NCI-H345 treated with DMSO at 0.1 percent for 48 hours (cell line): Measurements from ENCODE around the gene PER3.

Source experiments
- DNase-seq: peaks from one replicate; lab custom pipeline; 2025; ENCODE audit not compliant: unreplicated experiment; lab: John Stamatoyannopoulos, UW

Gene PER3

GRCh38 chr1:7869136-7869920 is 85.2 kb downstream of the PER3 start:
- no peak for DNase-seq

DNA sequence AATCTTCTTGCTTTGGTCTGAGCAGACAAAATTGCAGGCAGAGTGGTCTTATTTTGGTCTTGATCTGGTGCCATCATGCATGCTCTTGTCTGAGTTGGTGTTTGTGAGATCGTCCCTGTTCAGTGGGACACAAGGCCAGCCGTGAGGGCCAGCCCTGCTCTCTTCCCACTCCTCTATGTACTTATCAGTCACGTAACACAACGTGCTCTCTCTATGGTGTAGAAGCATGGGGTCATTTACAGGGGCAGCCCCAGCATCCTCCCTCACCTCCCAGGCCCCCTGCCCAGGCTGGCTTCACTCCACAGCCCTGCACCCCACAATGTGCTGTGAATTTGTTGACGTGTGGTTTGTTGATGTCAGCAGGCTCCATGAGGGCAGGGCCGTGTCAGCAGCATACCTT is 87.0 kb downstream of the PER3 start:
- no peak for DNase-seq

GRCh38 chr1:7873801-7874795 is 90.0 kb downstream of the PER3 start:
- no peak for DNase-seq

GRCh38 chr1:7878027-7878426 is 93.9 kb downstream of the PER3 start:
- DNase-seq = no peak

DNA sequence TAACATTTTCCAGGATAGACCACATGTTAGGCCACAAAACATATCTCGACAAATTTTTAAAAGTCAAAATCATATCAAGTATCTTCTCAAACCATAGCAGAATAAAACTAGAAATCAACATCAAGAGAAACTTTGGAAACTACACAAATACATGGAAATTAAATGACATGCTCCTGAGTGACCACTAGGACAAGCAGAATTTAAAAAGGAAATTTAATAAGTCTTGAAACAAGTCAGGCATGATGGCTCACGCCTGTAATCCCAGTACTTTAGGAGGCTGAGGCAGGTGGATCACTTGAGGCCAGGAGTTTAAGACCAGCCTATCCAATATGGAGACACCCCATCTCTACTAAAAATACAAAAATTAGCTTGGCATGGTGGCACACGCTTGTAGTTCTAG is 95.1 kb downstream of the PER3 start:
- DNase-seq = no peak

GRCh38 chr1:7884757-7885156 is 100.7 kb downstream of the PER3 start:
- DNase-seq = no peak

DNA sequence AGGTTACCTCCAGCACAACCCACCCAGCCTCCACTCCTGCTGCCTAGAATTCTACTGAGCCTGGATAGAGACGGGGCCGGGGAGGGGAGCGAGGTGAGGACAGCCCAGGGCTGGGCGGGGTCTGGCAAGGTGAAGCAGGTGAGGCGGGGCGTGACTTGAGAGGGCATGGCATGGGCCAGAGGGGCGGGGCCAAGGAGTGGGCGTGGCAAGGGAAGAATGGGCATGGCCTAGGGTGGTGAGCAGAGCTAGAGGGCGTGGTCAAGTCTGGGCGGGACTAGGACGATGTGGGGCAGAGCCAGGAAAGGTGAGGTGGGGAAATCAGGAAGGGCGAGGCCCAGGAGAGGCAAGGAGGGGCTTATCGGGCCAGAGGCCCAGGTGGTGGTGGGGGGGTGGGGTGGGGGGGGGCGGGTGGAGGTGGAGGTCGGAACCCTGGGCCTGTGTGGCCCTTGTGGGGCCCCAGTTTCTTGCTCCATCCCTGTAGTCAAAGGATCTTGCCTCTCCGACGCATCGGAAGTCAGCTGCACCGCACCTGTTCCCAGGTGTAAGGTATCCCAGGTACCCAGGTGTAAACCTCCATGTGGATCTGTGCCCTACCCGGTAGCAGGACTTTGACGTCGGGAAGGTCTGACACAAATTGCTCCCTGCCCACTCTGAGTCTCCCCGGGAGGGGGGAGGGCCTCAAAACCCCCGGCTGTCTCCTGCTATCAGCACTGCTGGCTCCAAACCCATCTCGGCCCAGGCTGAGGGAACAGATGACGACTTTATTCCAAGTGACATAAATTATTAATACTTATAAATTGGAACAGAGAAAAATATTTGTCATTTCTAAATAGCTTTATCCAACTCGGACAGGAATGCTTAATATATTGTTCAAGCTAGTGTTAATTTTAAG is 101.7 kb downstream of the PER3 start:
- no peak for DNase-seq

DNA sequence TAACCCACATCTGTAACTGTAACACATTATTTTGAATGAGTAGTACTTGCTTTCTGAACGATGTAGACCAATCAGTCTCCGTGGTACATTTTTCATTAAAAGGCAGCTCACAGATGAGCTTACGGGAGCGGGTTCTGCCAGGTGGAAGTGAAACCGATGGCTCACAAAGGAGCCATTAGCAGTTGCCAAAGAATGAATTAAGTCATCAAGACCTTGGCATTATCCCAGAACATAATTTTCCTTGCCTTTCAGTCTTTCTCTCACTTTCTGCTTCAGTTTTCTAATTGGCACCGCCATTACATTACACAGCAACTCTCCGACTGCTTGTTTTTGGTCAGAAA is 102.3 kb downstream of the PER3 start:
- DNase-seq = no peak

DNA sequence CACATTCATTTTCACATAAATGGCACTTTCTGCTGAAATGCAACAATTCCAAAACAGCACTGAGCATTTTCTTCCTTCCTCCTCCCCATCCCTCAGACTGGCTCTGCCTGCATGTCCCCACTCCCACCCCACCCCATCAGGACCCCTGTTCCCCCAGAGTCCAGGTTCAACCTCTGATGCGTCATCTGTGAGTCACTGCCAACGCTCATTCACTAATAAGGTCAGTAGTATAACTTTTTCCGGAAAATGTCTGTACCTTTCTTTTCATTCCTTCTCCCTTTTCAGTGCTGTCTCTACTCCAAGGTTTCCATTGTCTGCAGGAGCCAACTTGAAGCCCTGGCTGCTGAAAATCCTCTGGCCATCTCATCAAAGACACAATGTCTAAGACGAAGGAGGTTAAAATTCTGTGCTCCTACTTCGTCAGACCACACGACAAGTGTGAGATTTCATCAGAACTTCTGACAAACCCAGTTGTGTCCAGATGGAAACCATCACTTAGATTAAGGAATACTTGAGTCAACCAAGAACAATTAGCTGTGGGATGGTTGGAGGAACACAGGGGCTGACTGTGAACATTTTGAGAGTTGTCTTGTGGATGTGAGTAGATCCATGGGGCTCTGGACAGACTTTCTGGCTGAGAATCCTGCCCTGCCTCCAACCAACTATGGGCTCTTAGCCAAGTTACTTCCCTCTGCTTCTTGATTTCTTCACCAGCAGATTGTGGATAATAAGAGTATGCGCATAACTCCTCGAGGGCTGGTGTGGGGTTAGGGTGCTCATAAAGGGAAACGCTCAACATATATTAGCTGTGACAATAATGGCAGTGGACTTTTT is 104.4 kb downstream of the PER3 start:
- no peak for DNase-seq

DNA sequence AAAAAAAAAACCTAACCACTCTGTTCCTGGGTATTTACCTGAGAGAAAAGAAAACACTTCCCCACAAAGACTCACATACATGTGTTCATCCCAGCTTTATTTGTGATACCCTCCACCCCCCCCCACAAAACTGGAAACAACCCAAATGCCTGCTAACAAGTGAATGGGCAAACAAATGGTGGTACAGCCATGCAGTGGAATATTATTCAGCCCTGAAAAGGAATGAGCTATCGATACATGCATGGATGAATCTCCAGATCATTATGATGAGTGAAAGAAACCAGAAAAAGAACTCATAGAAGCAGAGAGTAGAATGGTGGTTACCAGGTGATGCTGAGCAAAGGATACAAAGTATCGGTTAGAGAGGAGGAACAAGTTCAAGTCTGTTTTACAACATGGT is 106.8 kb downstream of the PER3 start:
- DNase-seq = no peak

DNA sequence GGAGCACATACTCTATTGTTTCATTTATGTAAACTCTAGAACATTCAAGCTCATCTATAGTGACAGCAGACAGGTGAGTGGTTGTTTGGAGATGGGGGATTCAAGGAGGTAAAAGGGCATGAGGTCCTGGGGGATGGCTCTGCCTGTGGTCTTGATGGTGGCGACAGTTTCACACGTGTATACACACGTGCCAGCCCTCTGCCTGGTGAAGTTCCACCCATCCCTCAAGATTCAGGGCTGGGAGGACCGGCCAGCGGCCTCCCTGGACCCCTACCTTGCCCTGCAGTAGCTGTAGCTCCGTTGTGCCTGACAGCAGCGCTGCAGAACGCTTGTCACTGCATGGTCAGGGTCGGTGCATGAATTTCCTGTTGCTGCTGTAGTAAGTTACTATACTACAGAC is 107.7 kb downstream of the PER3 start:
- no peak for DNase-seq

DNA sequence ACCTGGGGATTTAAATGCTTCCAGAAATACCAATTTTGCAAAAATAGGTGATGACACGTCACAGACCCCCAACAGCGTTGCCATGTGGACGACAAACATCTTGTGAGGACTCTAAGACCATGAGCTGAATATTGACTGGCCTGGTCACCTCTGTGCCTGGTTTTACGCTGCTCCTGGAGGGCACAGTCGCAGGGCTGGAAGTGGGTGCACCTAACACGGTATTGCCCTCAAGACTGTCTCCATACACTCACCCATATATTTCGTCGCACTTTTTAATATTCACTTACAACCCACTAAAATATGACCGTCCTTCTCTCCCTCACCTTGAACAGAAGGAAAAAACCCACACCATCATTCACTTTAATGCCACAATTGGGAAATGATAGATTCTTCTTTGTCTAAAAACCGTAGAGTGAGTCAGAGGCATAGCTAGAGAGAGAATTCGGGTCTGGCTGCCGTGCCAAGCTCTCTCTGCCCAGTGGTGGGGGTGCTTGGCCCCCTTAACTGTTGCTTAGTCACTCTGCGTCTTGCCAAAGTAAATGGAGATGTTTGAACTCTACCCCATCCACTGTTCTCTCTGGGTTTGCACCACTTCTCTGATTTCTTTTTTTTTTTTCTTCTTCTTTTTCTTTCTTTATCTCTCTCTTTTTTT is 109.6 kb downstream of the PER3 start:
- DNase-seq = no peak
